Measurements from ENCODE around the gene FNDC3A. TPM values are rescaled to one million over a fixed set of nuclear protein-coding genes. Genes with fewer than 3 reads are reported as not detected.

The FNDC3A gene
- total RNA-seq, 3 donors from 2014 or later (not counting 1 experiment from before 2014, with no cell fraction given), result 38.3 to 46.0 (median 41.5) TPM

DNA sequence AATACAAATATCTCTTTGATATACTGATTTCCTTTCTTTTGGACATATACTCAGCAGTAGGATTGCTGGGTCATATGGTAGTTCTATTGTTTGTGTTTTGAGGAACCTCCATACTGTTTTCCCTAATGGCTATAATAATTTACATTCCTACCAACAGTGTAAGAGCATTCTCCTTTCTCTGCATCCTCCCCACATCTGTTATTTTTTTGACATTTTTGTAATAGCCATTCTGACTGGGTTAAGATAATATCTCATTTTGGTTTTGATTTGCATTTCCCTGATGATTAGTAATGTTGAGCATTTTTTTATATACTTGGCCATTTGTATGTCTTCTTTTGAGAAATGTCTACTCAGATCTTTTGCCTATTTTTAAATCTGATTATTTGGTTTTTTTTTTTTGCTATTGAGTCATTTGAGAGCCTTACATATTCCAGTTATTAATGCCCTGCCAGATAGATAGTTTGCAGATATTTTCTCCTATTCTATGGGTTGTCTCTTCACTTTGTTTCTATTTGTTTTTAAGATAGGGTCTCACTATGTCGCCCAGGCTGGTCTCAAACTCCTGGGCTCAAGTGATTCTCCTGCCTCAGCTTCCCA lies 95.7 kb downstream of the FNDC3A start:
- Mint-ChIP-seq H3K36me3 (no peaks in the 10 kb centered on the region), H3K4me1 (no peaks in the 10 kb centered on the region), H3K27me3 (ENCODE audit: low read depth in 2 of 2) (no peaks in the 10 kb centered on the region), H3K27ac (no peak overlapping the region), H3K9me3 (no peaks in the 10 kb centered on the region), H3K4me3 (no peak overlapping the region)
- H3K4me3 ChIP-seq (ENCODE audit: low read length), result no peak overlapping the region
- H3K27ac ChIP-seq (ENCODE audit: low read length), result no peak overlapping the region
- no peak for ATAC-seq
- intact Hi-C loops (cut with micrococcal nuclease), result no loop called here
- no peaks in the 10 kb centered on the region for H3K27me3 ChIP-seq (ENCODE audit: control insufficient read depth, insufficient read depth, low read length)
- H3K4me1 ChIP-seq (ENCODE audit: control insufficient read depth, insufficient read depth, low read length), result no peaks in the 10 kb centered on the region
- 92% methylated on average over 1 of the region's 1 CpG for WGBS (ENCODE audit: insufficient coverage)
- no peaks in the 10 kb centered on the region for H3K9me3 ChIP-seq (ENCODE audit: control insufficient read depth, insufficient read depth, low read length)
- no peak for DNase-seq
- TF ChIP-seq, protein P1, sequence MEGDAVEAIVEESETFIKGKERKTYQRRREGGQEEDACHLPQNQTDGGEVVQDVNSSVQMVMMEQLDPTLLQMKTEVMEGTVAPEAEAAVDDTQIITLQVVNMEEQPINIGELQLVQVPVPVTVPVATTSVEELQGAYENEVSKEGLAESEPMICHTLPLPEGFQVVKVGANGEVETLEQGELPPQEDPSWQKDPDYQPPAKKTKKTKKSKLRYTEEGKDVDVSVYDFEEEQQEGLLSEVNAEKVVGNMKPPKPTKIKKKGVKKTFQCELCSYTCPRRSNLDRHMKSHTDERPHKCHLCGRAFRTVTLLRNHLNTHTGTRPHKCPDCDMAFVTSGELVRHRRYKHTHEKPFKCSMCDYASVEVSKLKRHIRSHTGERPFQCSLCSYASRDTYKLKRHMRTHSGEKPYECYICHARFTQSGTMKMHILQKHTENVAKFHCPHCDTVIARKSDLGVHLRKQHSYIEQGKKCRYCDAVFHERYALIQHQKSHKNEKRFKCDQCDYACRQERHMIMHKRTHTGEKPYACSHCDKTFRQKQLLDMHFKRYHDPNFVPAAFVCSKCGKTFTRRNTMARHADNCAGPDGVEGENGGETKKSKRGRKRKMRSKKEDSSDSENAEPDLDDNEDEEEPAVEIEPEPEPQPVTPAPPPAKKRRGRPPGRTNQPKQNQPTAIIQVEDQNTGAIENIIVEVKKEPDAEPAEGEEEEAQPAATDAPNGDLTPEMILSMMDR (IDR thresholded peaks at IDR 0.05), result no peak
- H3K36me3 ChIP-seq (ENCODE audit: control insufficient read depth, insufficient read depth, low read length), result peaks cover 4% of the 10 kb centered on the region

DNA sequence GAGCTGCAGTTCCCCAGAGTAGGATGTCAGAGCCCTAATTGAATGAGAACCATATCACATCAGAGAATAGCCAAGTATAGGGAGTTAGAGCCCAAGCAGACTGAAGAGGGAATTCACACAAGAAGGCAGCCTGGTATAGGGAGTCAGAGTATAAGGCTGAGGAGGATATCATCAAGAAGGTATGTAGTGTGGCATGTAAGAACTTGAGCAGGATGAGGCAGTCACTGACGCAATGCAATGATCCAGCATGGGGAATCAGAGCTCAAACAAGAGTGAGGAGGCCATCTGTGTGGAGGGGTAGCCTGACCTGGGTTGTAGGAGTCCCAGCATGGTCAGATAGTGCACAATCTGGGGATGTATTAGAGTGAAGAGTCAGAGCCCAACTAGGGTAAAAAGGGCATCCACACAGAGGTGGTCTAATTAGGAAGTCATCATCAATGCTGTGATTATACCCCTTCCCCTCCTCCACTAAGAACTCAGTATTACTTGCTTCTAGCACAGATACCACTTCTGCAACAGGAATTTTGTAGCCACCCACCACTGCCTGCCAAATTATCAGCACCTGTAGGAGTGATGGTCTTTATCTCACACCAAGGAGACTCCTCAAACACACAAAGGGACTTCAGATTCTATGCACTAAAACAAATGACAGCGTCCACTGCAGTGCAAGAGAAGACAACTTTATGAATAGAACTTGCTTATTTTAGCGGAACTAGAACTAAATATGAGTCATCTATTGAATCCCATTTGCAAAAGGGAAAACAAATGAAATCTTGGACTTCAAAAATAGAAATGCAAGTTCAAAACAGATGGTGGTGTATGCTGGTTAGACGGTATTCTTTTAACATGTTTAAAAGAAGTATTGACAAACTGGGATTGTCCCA lies 107.2 kb downstream of the FNDC3A start:
- peaks cover 0 to 17% of the 10 kb centered on the region in 2 donors for H3K4me1 Mint-ChIP-seq
- no peak overlapping the region for H3K4me3 ChIP-seq (ENCODE audit: low read length)
- no peaks in the 10 kb centered on the region for H3K27me3 Mint-ChIP-seq (ENCODE audit: low read depth in 2 of 2)
- no peak overlapping the region for H3K27ac ChIP-seq (ENCODE audit: low read length)
- H3K9me3 Mint-ChIP-seq, result no peaks in the 10 kb centered on the region
- H3K4me3 Mint-ChIP-seq, result no peak overlapping the region
- H3K27ac Mint-ChIP-seq, result no peak overlapping the region
- no peaks in the 10 kb centered on the region for H3K9me3 ChIP-seq (ENCODE audit: control insufficient read depth, insufficient read depth, low read length)
- DNase-seq (no peak), ATAC-seq (no peak)
- no peaks in the 10 kb centered on the region for H3K27me3 ChIP-seq (ENCODE audit: control insufficient read depth, insufficient read depth, low read length)
- peaks cover 4% of the 10 kb centered on the region for H3K36me3 ChIP-seq (ENCODE audit: control insufficient read depth, insufficient read depth, low read length)
- no peaks in the 10 kb centered on the region for H3K36me3 Mint-ChIP-seq
- intact Hi-C loops (cut with micrococcal nuclease), result no loop called here
- 95% methylated on average over 4 of the region's 4 CpGs for WGBS (ENCODE audit: insufficient coverage)
- H3K4me1 ChIP-seq (ENCODE audit: control insufficient read depth, insufficient read depth, low read length), result no peaks in the 10 kb centered on the region
- TF ChIP-seq, protein P1 (IDR thresholded peaks at IDR 0.05), result no peak

DNA sequence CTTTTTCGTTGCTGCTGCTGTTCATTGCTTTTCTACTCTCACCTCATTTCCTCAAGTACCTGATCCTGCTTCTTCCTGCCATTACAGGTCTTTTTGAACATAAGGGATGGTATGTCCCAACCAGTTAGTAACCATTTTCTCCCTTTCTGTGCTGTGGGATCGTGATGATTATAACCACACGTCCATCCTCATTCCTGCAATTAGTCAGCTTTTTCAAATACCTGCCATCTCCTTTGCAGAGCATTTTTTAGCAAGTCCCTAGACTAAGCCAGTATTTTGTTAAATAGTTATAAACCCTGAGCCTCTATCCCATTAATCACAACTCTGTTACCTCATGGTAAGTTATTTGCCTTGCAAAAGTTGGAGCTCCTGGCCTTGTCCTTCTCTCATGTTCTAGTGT lies 109.2 kb downstream of the FNDC3A start:
- H3K4me3 Mint-ChIP-seq, result no peak overlapping the region
- H3K27ac Mint-ChIP-seq, result no peak overlapping the region
- DNase-seq (no peak), ATAC-seq (no peak)
- no peaks in the 10 kb centered on the region for H3K27me3 Mint-ChIP-seq (ENCODE audit: low read depth in 2 of 2)
- H3K27me3 ChIP-seq (ENCODE audit: control insufficient read depth, insufficient read depth, low read length), result no peaks in the 10 kb centered on the region
- H3K4me1 ChIP-seq (ENCODE audit: control insufficient read depth, insufficient read depth, low read length), result no peaks in the 10 kb centered on the region
- intact Hi-C loops (cut with micrococcal nuclease), result no loop called here
- H3K4me1 Mint-ChIP-seq, result peaks cover 0 to 22% of the 10 kb centered on the region in 2 donors
- no peak overlapping the region for H3K4me3 ChIP-seq (ENCODE audit: low read length)
- H3K9me3 Mint-ChIP-seq, result no peaks in the 10 kb centered on the region
- no peaks in the 10 kb centered on the region for H3K9me3 ChIP-seq (ENCODE audit: control insufficient read depth, insufficient read depth, low read length)
- H3K36me3 ChIP-seq (ENCODE audit: control insufficient read depth, insufficient read depth, low read length), result peaks cover 3% of the 10 kb centered on the region
- TF ChIP-seq, protein P1 (IDR thresholded peaks at IDR 0.05), result no peak
- H3K27ac ChIP-seq (ENCODE audit: low read length), result no peak overlapping the region
- WGBS (ENCODE audit: insufficient coverage), result 96% methylated on average over 3 of the region's 3 CpGs
- no peaks in the 10 kb centered on the region for H3K36me3 Mint-ChIP-seq

All from natural killer cell (primary cell).